ENCODE measurements around the gene PAX3.

The PAX3 gene

GRCh38 chr2:222248818-222249217 is 50.0 kb downstream of the PAX3 start:
- TF ChIP-seq FOXP2 (optimal IDR thresholded peaks at IDR 0.05; ENCODE audit: borderline replicate concordance, extremely low read depth, extremely low read length, insufficient read depth), result no peak
- TF ChIP-seq POLR2AphosphoS5 (IDR thresholded peaks at IDR 0.05; ENCODE audit: low read depth, low read length), result no peak
- TF ChIP-seq SIN3A (IDR thresholded peaks at IDR 0.05; ENCODE audit: borderline replicate concordance, insufficient read depth, low read length), result no peak
- no peak for TF ChIP-seq REST (IDR thresholded peaks at IDR 0.05; ENCODE audit: insufficient read depth in 1 of 2, low read depth in 2 of 2, low read length in 2 of 2)
- TF ChIP-seq TAF1 (IDR thresholded peaks at IDR 0.05; ENCODE audit: borderline replicate concordance, insufficient read depth, low read length), result no peak

GRCh38 chr2:222248256-222248655 is 50.5 kb downstream of the PAX3 start:
- no peak for TF ChIP-seq POLR2AphosphoS5 (IDR thresholded peaks at IDR 0.05; ENCODE audit: low read depth, low read length)
- TF ChIP-seq TAF1 (IDR thresholded peaks at IDR 0.05; ENCODE audit: borderline replicate concordance, insufficient read depth, low read length), result no peak
- no peak for TF ChIP-seq REST (IDR thresholded peaks at IDR 0.05; ENCODE audit: insufficient read depth in 1 of 2, low read depth in 2 of 2, low read length in 2 of 2)
- TF ChIP-seq SIN3A (IDR thresholded peaks at IDR 0.05; ENCODE audit: borderline replicate concordance, insufficient read depth, low read length), result no peak
- TF ChIP-seq FOXP2 (optimal IDR thresholded peaks at IDR 0.05; ENCODE audit: borderline replicate concordance, extremely low read depth, extremely low read length, insufficient read depth), result no peak

DNA sequence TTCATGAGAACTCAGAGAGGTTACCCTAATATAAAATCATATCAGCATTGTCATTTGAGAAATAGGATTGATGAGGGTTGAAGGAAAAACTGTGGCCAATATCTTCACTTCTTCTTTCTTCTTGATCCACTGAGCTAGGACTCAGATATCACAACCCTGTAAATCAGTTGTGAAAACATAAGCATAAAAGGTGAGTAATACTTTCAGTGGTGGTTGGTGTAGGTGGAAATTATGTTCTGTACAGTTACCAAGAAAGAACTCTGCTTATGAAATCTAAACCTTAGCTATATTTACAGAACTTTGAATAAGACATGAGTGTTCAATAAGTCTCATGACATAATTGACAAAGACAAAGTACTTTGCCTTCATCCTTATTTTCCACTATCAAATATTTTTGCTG is 56.3 kb downstream of the PAX3 start:
- TF ChIP-seq TAF1 (IDR thresholded peaks at IDR 0.05; ENCODE audit: borderline replicate concordance, insufficient read depth, low read length) (no peak), POLR2AphosphoS5 (IDR thresholded peaks at IDR 0.05; ENCODE audit: low read depth, low read length) (no peak), SIN3A (IDR thresholded peaks at IDR 0.05; ENCODE audit: borderline replicate concordance, insufficient read depth, low read length) (no peak), FOXP2 (optimal IDR thresholded peaks at IDR 0.05; ENCODE audit: borderline replicate concordance, extremely low read depth, extremely low read length, insufficient read depth) (no peak), REST (IDR thresholded peaks at IDR 0.05; ENCODE audit: insufficient read depth in 1 of 2, low read depth in 2 of 2, low read length in 2 of 2) (no peak)

DNA sequence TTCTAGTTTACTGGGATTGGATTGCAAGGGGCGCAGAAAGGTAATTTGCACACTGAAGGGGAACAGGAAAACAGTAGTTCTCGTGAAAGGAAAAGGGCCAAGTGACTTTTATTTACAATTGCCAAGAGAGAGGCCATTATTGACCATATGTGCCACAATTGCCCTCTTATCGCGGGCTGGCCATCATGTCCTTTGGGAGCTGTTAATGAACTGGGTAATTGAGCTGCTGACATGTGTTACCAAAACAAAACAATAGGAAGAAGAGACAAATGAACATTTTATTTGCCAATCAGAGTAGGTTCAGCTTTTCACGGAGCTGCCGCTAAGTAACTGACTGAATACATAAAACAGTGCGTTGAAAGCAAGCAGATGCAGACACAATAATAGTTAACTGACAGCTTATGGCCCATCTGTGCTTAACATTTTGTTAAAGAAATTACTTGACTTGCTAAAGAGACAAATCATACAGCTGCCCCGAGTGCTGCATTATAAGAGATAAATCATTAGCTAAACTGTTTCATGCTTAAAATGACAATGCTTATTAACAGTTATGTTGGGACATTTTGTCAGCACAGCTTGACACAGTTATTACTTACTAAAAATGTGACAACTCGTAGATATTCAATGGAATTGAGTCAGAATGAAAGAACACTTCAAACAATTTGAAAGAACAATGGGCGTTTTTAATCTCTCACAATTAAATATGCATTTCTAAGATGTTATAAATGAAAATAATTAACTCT is 57.5 kb downstream of the PAX3 start:
- TF ChIP-seq POLR2AphosphoS5 (IDR thresholded peaks at IDR 0.05; ENCODE audit: low read depth, low read length) (no peak), FOXP2 (optimal IDR thresholded peaks at IDR 0.05; ENCODE audit: borderline replicate concordance, extremely low read depth, extremely low read length, insufficient read depth) (no peak), SIN3A (IDR thresholded peaks at IDR 0.05; ENCODE audit: borderline replicate concordance, insufficient read depth, low read length) (no peak), REST (IDR thresholded peaks at IDR 0.05; ENCODE audit: insufficient read depth in 1 of 2, low read depth in 2 of 2, low read length in 2 of 2) (no peak), TAF1 (IDR thresholded peaks at IDR 0.05; ENCODE audit: borderline replicate concordance, insufficient read depth, low read length) (no peak)
